ENCODE results near the gene CYFIP2. TPM values are rescaled to one million over a fixed set of nuclear protein-coding genes. Genes with fewer than 3 reads are reported as not detected.

CYFIP2 gene
- total RNA-seq: 100 to 1,000 TPM; 282 to 424 TPM

- Mint-ChIP-seq H3K4me3 (peak within 1 kb of the TSS; percentile 90), H3K4me1 (ENCODE audit: low read depth in 2 of 2) (peaks cover 64 to 74% of the 10 kb centered on the region in 2 donors), H3K36me3 (peaks cover 15% of the 10 kb centered on the region), H3K27ac (peak within 1 kb of the TSS; percentile 95 to 100), H3K27me3 (no peaks in the 10 kb centered on the region), H3K9me3 (no peaks in the 10 kb centered on the region)
- ATAC-seq: peak; percentile 96 to 97
- DNase-seq (ENCODE audit: low spot score): peak; percentile 91
Observed at GRCh38 chr5:157265714-157266285, at the start of gene CYFIP2. TSS of gene CYFIP2 (plus strand) at chr5:157266123. CDS start at chr5:157285362, 19,239 bp downstream.

DNA sequence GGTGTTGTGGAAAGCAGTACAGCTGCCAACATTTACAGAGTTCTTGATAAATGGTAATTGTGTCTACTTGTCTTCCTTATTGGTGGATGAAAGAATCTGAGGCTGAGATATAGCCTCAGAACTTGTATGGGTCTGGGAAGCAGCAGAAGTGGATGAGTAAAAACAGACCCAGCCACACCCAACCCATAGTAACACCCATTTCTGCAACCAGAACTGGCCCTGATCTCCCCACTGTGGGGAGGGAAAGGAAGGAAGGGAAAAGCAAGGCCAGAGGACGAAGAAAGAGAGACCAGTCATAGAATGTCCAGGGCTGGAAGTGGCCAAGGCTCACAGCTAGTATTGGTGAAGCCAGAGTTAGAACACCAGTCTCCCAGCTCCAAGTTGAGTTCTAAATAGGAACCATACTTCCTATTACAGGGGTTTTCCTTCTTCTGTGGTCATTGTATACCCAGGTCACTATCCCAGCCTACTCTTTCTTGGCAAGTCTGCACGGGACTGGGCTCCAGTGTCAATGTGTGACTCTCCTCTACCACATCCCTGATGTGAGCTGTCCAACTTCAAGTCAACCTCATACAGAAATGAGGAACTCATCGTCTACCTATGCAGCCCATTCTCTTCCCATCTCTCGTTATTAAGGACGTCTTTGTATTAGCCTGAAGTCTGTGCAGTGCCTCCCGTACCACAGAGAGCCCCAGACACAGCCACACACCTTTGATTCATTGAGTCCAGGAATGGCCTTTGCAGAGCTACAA is 49.4 kb upstream of the CYFIP2 start:
- Mint-ChIP-seq H3K27me3 (no peaks in the 10 kb centered on the region), H3K4me3 (peak overlapping the region; percentile 87), H3K36me3 (peaks cover 76% of the 10 kb centered on the region), H3K4me1 (ENCODE audit: low read depth in 2 of 2) (peaks cover 77 to 93% of the 10 kb centered on the region in 2 donors), H3K9me3 (no peaks in the 10 kb centered on the region), H3K27ac (peak overlapping the region; percentile 89 to 93)
- peak in 1 of 2 donors; percentile 19 for ATAC-seq
- no peak for DNase-seq (ENCODE audit: low spot score)

GRCh38 chr5:157217289-157218024 is 48.5 kb upstream of the CYFIP2 start:
- peak overlapping the region; percentile 87 for H3K4me3 Mint-ChIP-seq
- DNase-seq (ENCODE audit: low spot score) (no peak), ATAC-seq (no peak)
- H3K27ac Mint-ChIP-seq: peak overlapping the region; percentile 89 to 93
- H3K4me1 Mint-ChIP-seq (ENCODE audit: low read depth in 2 of 2): peaks cover 77 to 93% of the 10 kb centered on the region in 2 donors
- H3K36me3 Mint-ChIP-seq: peaks cover 73% of the 10 kb centered on the region
- H3K27me3 Mint-ChIP-seq: no peaks in the 10 kb centered on the region
- H3K9me3 Mint-ChIP-seq: no peaks in the 10 kb centered on the region

GRCh38 chr5:157219491-157220271 is 46.2 kb upstream of the CYFIP2 start:
- Mint-ChIP-seq H3K9me3 (no peaks in the 10 kb centered on the region), H3K27me3 (no peaks in the 10 kb centered on the region), H3K4me1 (ENCODE audit: low read depth in 2 of 2) (peaks cover 69 to 82% of the 10 kb centered on the region in 2 donors), H3K4me3 (peak overlapping the region; percentile 80), H3K27ac (peak overlapping the region; percentile 89 to 93), H3K36me3 (peaks cover 65% of the 10 kb centered on the region)
- peak; percentile 67 for DNase-seq (ENCODE audit: low spot score)
- ATAC-seq: peak; percentile 66 to 67

GRCh38 chr5:157221959-157222358 is 44.0 kb upstream of the CYFIP2 start:
- Mint-ChIP-seq H3K4me3 (peak overlapping the region; percentile 92), H3K27ac (peak overlapping the region; percentile 89 to 93), H3K4me1 (ENCODE audit: low read depth in 2 of 2) (peaks cover 66 to 80% of the 10 kb centered on the region in 2 donors), H3K36me3 (peaks cover 60% of the 10 kb centered on the region), H3K27me3 (no peaks in the 10 kb centered on the region), H3K9me3 (no peaks in the 10 kb centered on the region)
- no peak for DNase-seq (ENCODE audit: low spot score)
- ATAC-seq: no peak

GRCh38 chr5:157222506-157223230 is 43.3 kb upstream of the CYFIP2 start:
- ATAC-seq (peak; percentile 80 to 86), DNase-seq (ENCODE audit: low spot score) (peak; percentile 87)
- Mint-ChIP-seq H3K36me3 (peaks cover 54% of the 10 kb centered on the region), H3K27ac (peak overlapping the region; percentile 89 to 93), H3K9me3 (no peaks in the 10 kb centered on the region), H3K4me1 (ENCODE audit: low read depth in 2 of 2) (peaks cover 64 to 73% of the 10 kb centered on the region in 2 donors), H3K27me3 (no peaks in the 10 kb centered on the region), H3K4me3 (peak overlapping the region; percentile 92)

- no peak for DNase-seq (ENCODE audit: low spot score)
- ATAC-seq: peak; percentile 5 to 58
- Mint-ChIP-seq H3K27ac (peak overlapping the region; percentile 89 to 93), H3K36me3 (peaks cover 38% of the 10 kb centered on the region), H3K27me3 (no peaks in the 10 kb centered on the region), H3K4me1 (ENCODE audit: low read depth in 2 of 2) (peaks cover 42 to 47% of the 10 kb centered on the region in 2 donors), H3K4me3 (peak overlapping the region; percentile 88), H3K9me3 (no peaks in the 10 kb centered on the region)
Observed at GRCh38 chr5:157225469-157226422, 40.2 kb upstream of the CYFIP2 start.

GRCh38 chr5:157230610-157231009 is 35.3 kb upstream of the CYFIP2 start:
- H3K4me3 Mint-ChIP-seq: no peak overlapping the region
- H3K27ac Mint-ChIP-seq: peak overlapping the region; percentile 59 to 72
- DNase-seq (ENCODE audit: low spot score) (no peak), ATAC-seq (no peak)
- H3K36me3 Mint-ChIP-seq: peaks cover 46% of the 10 kb centered on the region
- no peaks in the 10 kb centered on the region for H3K27me3 Mint-ChIP-seq
- H3K9me3 Mint-ChIP-seq: no peaks in the 10 kb centered on the region
- H3K4me1 Mint-ChIP-seq (ENCODE audit: low read depth in 2 of 2): peaks cover 31 to 34% of the 10 kb centered on the region in 2 donors

GRCh38 chr5:157232706-157233105 is 33.2 kb upstream of the CYFIP2 start:
- H3K27me3 Mint-ChIP-seq: no peaks in the 10 kb centered on the region
- ATAC-seq (no peak), DNase-seq (ENCODE audit: low spot score) (no peak)
- peaks cover 20 to 31% of the 10 kb centered on the region in 2 donors for H3K4me1 Mint-ChIP-seq (ENCODE audit: low read depth in 2 of 2)
- H3K27ac Mint-ChIP-seq: peak overlapping the region; percentile 82
- H3K4me3 Mint-ChIP-seq: no peak overlapping the region
- peaks cover 50% of the 10 kb centered on the region for H3K36me3 Mint-ChIP-seq
- H3K9me3 Mint-ChIP-seq: no peaks in the 10 kb centered on the region

GRCh38 chr5:157233515-157233914 is 32.4 kb upstream of the CYFIP2 start:
- ATAC-seq (no peak), DNase-seq (ENCODE audit: low spot score) (no peak)
- Mint-ChIP-seq H3K4me1 (ENCODE audit: low read depth in 2 of 2) (peaks cover 20 to 35% of the 10 kb centered on the region in 2 donors), H3K4me3 (no peak overlapping the region), H3K27me3 (no peaks in the 10 kb centered on the region), H3K9me3 (no peaks in the 10 kb centered on the region), H3K36me3 (peaks cover 55% of the 10 kb centered on the region), H3K27ac (peak overlapping the region in 1 of 2 donors; percentile 82)

DNA sequence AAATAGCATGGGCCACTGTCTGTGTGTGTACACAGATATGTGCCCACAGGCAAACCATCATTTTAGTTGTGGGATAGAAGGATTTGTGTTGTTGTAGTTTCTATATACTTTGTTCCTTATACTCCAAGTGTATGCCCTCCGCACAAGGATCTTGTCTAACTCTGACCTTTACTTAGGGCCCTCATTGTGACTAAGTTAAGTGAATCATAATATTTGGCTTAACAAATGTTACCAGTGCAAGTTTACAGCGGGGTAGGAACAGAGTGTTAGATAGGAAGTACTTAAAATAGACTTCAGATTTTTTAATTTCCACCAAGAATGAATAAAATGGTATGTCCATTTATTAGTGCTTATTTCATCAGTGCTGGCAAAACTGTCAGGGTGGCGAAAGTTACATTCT is 29.5 kb upstream of the CYFIP2 start:
- DNase-seq (ENCODE audit: low spot score): no peak
- Mint-ChIP-seq H3K36me3 (peaks cover 62% of the 10 kb centered on the region), H3K4me1 (ENCODE audit: low read depth in 2 of 2) (peaks cover 15 to 35% of the 10 kb centered on the region in 2 donors), H3K4me3 (no peak overlapping the region), H3K27me3 (no peaks in the 10 kb centered on the region), H3K9me3 (no peaks in the 10 kb centered on the region), H3K27ac (peak overlapping the region in 1 of 2 donors; percentile 81)
- no peak for ATAC-seq

- ATAC-seq (no peak), DNase-seq (ENCODE audit: low spot score) (no peak)
- Mint-ChIP-seq H3K4me3 (no peak overlapping the region), H3K27ac (peak overlapping the region in 1 of 2 donors; percentile 87), H3K4me1 (ENCODE audit: low read depth in 2 of 2) (peaks cover 23 to 28% of the 10 kb centered on the region in 2 donors), H3K9me3 (no peaks in the 10 kb centered on the region), H3K27me3 (no peaks in the 10 kb centered on the region), H3K36me3 (peaks cover 65% of the 10 kb centered on the region)
Observed at GRCh38 chr5:157241483-157241882, 24.4 kb upstream of the CYFIP2 start.

Data from natural killer cell treated with Interleukin-12 subunit alpha and Interleukin-12 subunit beta and Interleukin-15 and Interleukin-18, amount 100 ng/mL, for 72 hours (primary cell).